Neural progenitor cell (in vitro differentiated cells): Measurements from ENCODE around the gene NCAPG2.

Experiments used
- EZH2 ChIP-seq: fragments of 200-600 bp; sonication (generic); IDR thresholded peaks from 2 replicates; pipeline ENCODE4 v1.6.1; 2017; ENCODE audit warnings: antibody characterized with exemption, mild to moderate bottlenecking, moderate library complexity
- EZH2phosphoT487 ChIP-seq: fragments of 200-600 bp; sonication (generic); IDR thresholded peaks from 2 replicates; pipeline ENCODE4 v1.6.1; 2017; ENCODE audit warnings: antibody characterized with exemption
- TF ChIP-seq, protein P1 (sequence below): fragments of 200-600 bp; sonication (generic); IDR thresholded peaks from 2 replicates; pipeline ENCODE4 v1.5.1; 2017; ENCODE audit warnings: antibody characterized with exemption, mild to moderate bottlenecking

DNA sequence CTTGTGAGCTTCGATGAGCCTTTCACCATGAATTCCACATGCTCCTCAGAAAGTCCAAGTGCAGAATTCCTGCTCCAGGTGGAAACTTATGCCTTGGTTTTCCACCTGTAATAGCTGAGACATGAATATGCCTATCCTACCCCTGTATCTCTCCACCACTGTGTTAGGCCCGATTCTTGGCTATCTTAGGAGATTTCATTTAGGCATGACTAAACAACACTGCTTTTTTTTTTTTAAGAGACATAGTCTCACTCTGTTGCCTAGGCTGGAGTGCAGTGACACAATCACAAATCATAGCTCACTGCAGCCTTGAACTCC, 57.2 kb downstream of the NCAPG2 start:
- TF ChIP-seq, protein P1, sequence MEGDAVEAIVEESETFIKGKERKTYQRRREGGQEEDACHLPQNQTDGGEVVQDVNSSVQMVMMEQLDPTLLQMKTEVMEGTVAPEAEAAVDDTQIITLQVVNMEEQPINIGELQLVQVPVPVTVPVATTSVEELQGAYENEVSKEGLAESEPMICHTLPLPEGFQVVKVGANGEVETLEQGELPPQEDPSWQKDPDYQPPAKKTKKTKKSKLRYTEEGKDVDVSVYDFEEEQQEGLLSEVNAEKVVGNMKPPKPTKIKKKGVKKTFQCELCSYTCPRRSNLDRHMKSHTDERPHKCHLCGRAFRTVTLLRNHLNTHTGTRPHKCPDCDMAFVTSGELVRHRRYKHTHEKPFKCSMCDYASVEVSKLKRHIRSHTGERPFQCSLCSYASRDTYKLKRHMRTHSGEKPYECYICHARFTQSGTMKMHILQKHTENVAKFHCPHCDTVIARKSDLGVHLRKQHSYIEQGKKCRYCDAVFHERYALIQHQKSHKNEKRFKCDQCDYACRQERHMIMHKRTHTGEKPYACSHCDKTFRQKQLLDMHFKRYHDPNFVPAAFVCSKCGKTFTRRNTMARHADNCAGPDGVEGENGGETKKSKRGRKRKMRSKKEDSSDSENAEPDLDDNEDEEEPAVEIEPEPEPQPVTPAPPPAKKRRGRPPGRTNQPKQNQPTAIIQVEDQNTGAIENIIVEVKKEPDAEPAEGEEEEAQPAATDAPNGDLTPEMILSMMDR: no peak
- no peak for TF ChIP-seq EZH2
- TF ChIP-seq EZH2phosphoT487: no peak
